NT2/D1 (cell line): ENCODE measurements around the gene PRSS57.

ENCODE experiments used
- SUZ12 ChIP-seq: IDR thresholded peaks from 2 replicates; pipeline ENCODE4 v1.6.1; 2011; ENCODE audit not compliant: insufficient read length, insufficient read depth; ENCODE audit errors: extremely low read depth
- YY1 ChIP-seq: IDR thresholded peaks from 2 replicates; pipeline ENCODE4 v1.6.1; 2011; ENCODE audit not compliant: insufficient read length, insufficient read depth
- ZNF274 ChIP-seq: IDR thresholded peaks from 2 replicates; pipeline ENCODE4 v1.6.1; 2011; ENCODE audit warnings: mild to moderate bottlenecking, low read depth, low read length

DNA sequence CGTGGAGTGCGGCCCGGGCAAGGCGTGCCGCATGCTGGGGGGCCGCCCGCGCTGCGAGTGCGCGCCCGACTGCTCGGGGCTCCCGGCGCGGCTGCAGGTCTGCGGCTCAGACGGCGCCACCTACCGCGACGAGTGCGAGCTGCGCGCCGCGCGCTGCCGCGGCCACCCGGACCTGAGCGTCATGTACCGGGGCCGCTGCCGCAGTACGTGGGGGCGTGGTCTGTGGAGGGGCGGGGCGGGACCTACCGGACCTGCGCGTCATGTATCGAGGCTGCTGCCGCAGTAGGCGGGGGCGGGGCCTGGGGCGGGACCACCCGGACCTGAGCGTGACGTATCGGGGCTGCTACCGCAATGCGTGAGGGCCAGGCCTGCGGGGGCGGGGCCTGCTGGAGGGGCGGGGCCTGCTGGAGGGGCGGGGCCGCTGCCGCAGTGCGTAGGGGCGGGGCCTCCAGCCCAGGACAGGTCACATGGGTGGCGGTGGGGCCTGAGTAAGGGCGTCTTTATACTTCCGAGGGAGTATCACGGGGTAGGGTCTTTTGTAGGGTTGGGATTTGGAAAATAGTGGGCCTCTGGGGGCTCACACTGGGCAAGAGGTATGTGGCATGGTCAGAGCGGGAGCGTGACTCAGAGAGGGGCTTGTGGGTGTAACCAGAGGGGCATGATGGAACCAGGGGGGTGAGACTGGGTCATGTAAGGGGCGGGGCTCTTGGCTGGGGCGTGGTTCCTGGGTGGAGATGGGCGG, 14.8 kb downstream of the PRSS57 start:
- no peak for TF ChIP-seq YY1
- no peak for TF ChIP-seq ZNF274
- TF ChIP-seq SUZ12, result no peak
